GM23338 (cell line): ENCODE results near the gene NTN3. TPM values are rescaled to one million over a fixed set of nuclear protein-coding genes. Genes with fewer than 3 reads are reported as not detected.
"Not testable (repeated sequence)": the region's sequence is repeated elsewhere in the genome, so short reads cannot be mapped to it uniquely, and the experiment has no call there.

Experiments
- ATAC-seq: fragments of 200-7000 bp; cut with Tn5 transposase; 3 replicates; pipeline ENCODE4 v1.9.1; 2020
- DNase-seq: peaks from one replicate; pipeline ENCODE4 v3.0.0-alpha.2; 2015; ENCODE audit warnings: low spot score
- H2AFZ ChIP-seq: fragments of 200-600 bp; sonication (generic); 2 replicates; pipeline ENCODE4 v1.8.0; 2016; ENCODE audit warnings: antibody characterized with exemption, mild to moderate bottlenecking, moderate library complexity
- H3F3A ChIP-seq: fragments of 200-600 bp; sonication (generic); replicated peaks from 2 replicates; pipeline ENCODE4 v1.8.0; 2017; ENCODE audit warnings: antibody characterized with exemption, mixed run types, low read depth
- H3K27ac ChIP-seq: fragments of 200-600 bp; sonication (generic); 2 replicates; pipeline ENCODE4 v1.6.1; 2016; ENCODE audit warnings: low read depth
- H3K27me3 ChIP-seq: fragments of 200-600 bp; sonication (generic); 2 replicates; pipeline ENCODE4 v1.8.0; 2016; ENCODE audit warnings: mild to moderate bottlenecking, mixed run types, moderate library complexity; ENCODE audit not compliant: insufficient read depth
- H3K36me3 ChIP-seq: fragments of 200-600 bp; sonication (generic); 2 replicates; pipeline ENCODE4 v1.8.0; 2016; ENCODE audit warnings: mild to moderate bottlenecking; ENCODE audit not compliant: insufficient read depth
- H3K4me1 ChIP-seq: fragments of 200-600 bp; sonication (generic); 2 replicates; pipeline ENCODE4 v1.8.0; 2016; ENCODE audit warnings: mild to moderate bottlenecking, moderate library complexity; ENCODE audit not compliant: insufficient read depth
- H3K4me2 ChIP-seq: fragments of 200-600 bp; sonication (generic); 2 replicates; pipeline ENCODE4 v1.7.1; 2017; ENCODE audit warnings: mixed run types
- H3K4me3 ChIP-seq: fragments of 200-600 bp; sonication (generic); 2 replicates; pipeline ENCODE4 v1.6.1; 2016; ENCODE audit warnings: mixed run types
- H3K79me2 ChIP-seq: fragments of 200-600 bp; sonication (generic); replicated peaks from 2 replicates; pipeline ENCODE4 v1.8.0; 2017; ENCODE audit warnings: mild to moderate bottlenecking; ENCODE audit not compliant: insufficient read depth
- H3K9me2 ChIP-seq: fragments of 200-600 bp; sonication (generic); 2 replicates; pipeline ENCODE4 v1.8.0; 2017; ENCODE audit not compliant: insufficient read depth
- H4K20me1 ChIP-seq: fragments of 200-600 bp; sonication (generic); replicated peaks from 2 replicates; pipeline ENCODE4 v1.8.0; 2017; ENCODE audit warnings: mild to moderate bottlenecking; ENCODE audit not compliant: insufficient read depth
- H3K27ac Mint-ChIP-seq: 2 replicates; pipeline ENCODE4 v1.8.0; 2020; ENCODE audit warnings: inconsistent platforms, mild to moderate bottlenecking, moderate library complexity, mixed read lengths
- H3K27me3 Mint-ChIP-seq: 3 replicates; pipeline ENCODE4 v1.8.0; 2022; ENCODE audit warnings: low read depth, mild to moderate bottlenecking, moderate library complexity, mixed read lengths, inconsistent platforms; ENCODE audit not compliant: insufficient read depth, poor library complexity
- H3K36me3 Mint-ChIP-seq: 3 replicates; pipeline ENCODE4 v1.8.0; 2021; ENCODE audit warnings: low read depth, mild to moderate bottlenecking, inconsistent platforms, moderate library complexity, mixed read lengths
- H3K4me1 Mint-ChIP-seq: 3 replicates; pipeline ENCODE4 v1.8.0; 2020; ENCODE audit warnings: mild to moderate bottlenecking, inconsistent platforms, mixed read lengths
- H3K4me3 Mint-ChIP-seq: 3 replicates; pipeline ENCODE4 v1.8.0; 2021; ENCODE audit warnings: moderate library complexity, mild to moderate bottlenecking, inconsistent platforms, mixed read lengths
- H3K9me3 Mint-ChIP-seq: 3 replicates; pipeline ENCODE4 v1.8.0; 2020; ENCODE audit warnings: moderate library complexity, mild to moderate bottlenecking, inconsistent platforms, mixed read lengths
- CREB1 ChIP-seq: fragments of 250-450 bp; sonication (Bioruptor Pico); IDR thresholded peaks from 2 replicates; pipeline ENCODE4 v1.5.0; 2020; ENCODE audit warnings: low read depth, mild to moderate bottlenecking, moderate library complexity
- CTCF ChIP-seq, 2 experiments: fragments of 200-600 bp in 1 of 2; sonication (generic) in 1 of 2; conservative IDR thresholded peaks; 2 replicates each; pipeline versions ENCODE4 v1.5.1 to v1.6.1; 2016 to 2017; ENCODE audit warnings: antibody characterized with exemption in 2 of 2, low read depth in 2 of 2, mild to moderate bottlenecking in 2 of 2, moderate library complexity in 1 of 2
- ETS1 ChIP-seq: IDR thresholded peaks from 2 replicates; pipeline ENCODE4 v1.6.1; 2016; ENCODE audit warnings: antibody characterized with exemption
- EZH2 ChIP-seq: fragments of 200-600 bp; sonication (generic); IDR thresholded peaks from one replicate; pipeline ENCODE4 v1.8.0; 2017; ENCODE audit warnings: antibody characterized with exemption, mild to moderate bottlenecking, low read depth; ENCODE audit not compliant: unreplicated experiment
- EZH2phosphoT487 ChIP-seq: fragments of 200-600 bp; sonication (generic); IDR thresholded peaks from one replicate; pipeline ENCODE4 v1.8.1; 2018; ENCODE audit warnings: antibody characterized with exemption; ENCODE audit not compliant: unreplicated experiment
- NANOG ChIP-seq: IDR thresholded peaks from 2 replicates; pipeline ENCODE4 v1.6.1; 2016; ENCODE audit warnings: antibody characterized with exemption, borderline replicate concordance
- POLR2AphosphoS5 ChIP-seq: IDR thresholded peaks from 2 replicates; pipeline ENCODE4 v1.6.1; 2016; ENCODE audit warnings: antibody characterized with exemption, low read depth
- REST ChIP-seq: IDR thresholded peaks from one replicate; pipeline ENCODE4 v1.6.1; 2018; ENCODE audit warnings: antibody characterized with exemption; ENCODE audit not compliant: unreplicated experiment
- ZNF114 ChIP-seq: fragments of 250-450 bp; sonication (Bioruptor Pico); IDR thresholded peaks from 2 replicates; pipeline ENCODE4 v1.5.0; 2020; ENCODE audit warnings: mild to moderate bottlenecking, moderate library complexity
- ZNF331 ChIP-seq: fragments of 250-450 bp; sonication (Bioruptor Pico); IDR thresholded peaks from 2 replicates; pipeline ENCODE4 v1.5.0; 2020; ENCODE audit warnings: low read depth, mild to moderate bottlenecking, moderate library complexity
- polyA plus RNA-seq: library from polyadenylated mRNA; unstranded; fragments of >200 nt; fragmentation: Nextera tagmentation; extraction: Ambion mirVana; gene quantifications from 2 replicates; pipeline ENCODE4 v1.2.1, GENCODE V29; 2016
- total RNA-seq: library from RNA; depleted of rRNA; stranded (reverse); fragments of >200 nt; shearing (Covaris generic); gene quantifications from 2 replicates; pipeline ENCODE4 v1.2.3, GENCODE V29; 2014

Gene NTN3
- total and polyA plus RNA-seq, 2 experiments from 2014 or later: 0.10 to 1.7 TPM

GRCh38 chr16:2435236-2435635 is 35.9 kb upstream of the NTN3 start:
- not testable (repeated sequence) for H3K4me3 ChIP-seq, ATAC-seq, H3K4me1 ChIP-seq, DNase-seq, H3K4me1 Mint-ChIP-seq, H3K9me2 ChIP-seq, H3K4me3 Mint-ChIP-seq, H3K27ac Mint-ChIP-seq, H3K27ac ChIP-seq, H3F3A ChIP-seq, H2AFZ ChIP-seq, H3K4me2 ChIP-seq, H3K9me3 Mint-ChIP-seq, H3K27me3 ChIP-seq
- peaks cover 20% of the 10 kb centered on the region for H3K79me2 ChIP-seq
- peaks cover 91% of the 10 kb centered on the region for H3K36me3 Mint-ChIP-seq
- peaks cover 29% of the 10 kb centered on the region for H3K36me3 ChIP-seq
- peaks cover 21% of the 10 kb centered on the region for H4K20me1 ChIP-seq
- H3K27me3 Mint-ChIP-seq: peaks cover 12% of the 10 kb centered on the region

- Mint-ChIP-seq H3K27ac (no peak overlapping the region), H3K36me3 (peaks cover 90% of the 10 kb centered on the region)
- no peak for DNase-seq
Measured at GRCh38 chr16:2436110-2436509, 35.0 kb upstream of the NTN3 start.

More at GRCh38 chr16:2436110-2436509, 35.0 kb upstream of the NTN3 start:
- Histone ChIP-seq H3K4me1 (0 out of 2 replicates have a peak, but pooled peaks cover under 1% of the 10 kb centered on the region), H3K79me2 (peaks cover 11% of the 10 kb centered on the region; the same call in 1 of the 2 replicates), H3K4me3 (no peak overlapping the region), H4K20me1 (peaks cover 13% of the 10 kb centered on the region), H3K27me3 (no peaks in the 10 kb centered on the region), H2AFZ (no peak overlapping the region), H3K27ac (no peak overlapping the region), H3F3A (0 out of 2 replicates have a peak, but pooled peaks cover 5% of the 10 kb centered on the region), H3K4me2 (no peak overlapping the region), H3K9me2 (no peaks in the 10 kb centered on the region), H3K36me3 (peaks cover 27% of the 10 kb centered on the region)
- Mint-ChIP-seq H3K9me3 (no peaks in the 10 kb centered on the region), H3K4me1 (no peaks in the 10 kb centered on the region), H3K4me3 (no peak overlapping the region), H3K27me3 (peaks cover 8% of the 10 kb centered on the region)
- TF ChIP-seq ZNF331 (CRISPR knock-in tag) (no peak), POLR2AphosphoS5 (no peak), EZH2 (no peak), NANOG (no peak), ETS1 (no peak), REST (no peak), EZH2phosphoT487 (no peak), CTCF (conservative IDR thresholded peaks at IDR 0.05; ENCODE audit: low read depth in 2 of 2) (no peak), ZNF114 (CRISPR knock-in tag) (no peak), CREB1 (CRISPR knock-in tag) (no peak)
- ATAC-seq: no peak
